Activated CD4-positive, alpha-beta memory T cell treated with anti-CD3 and anti-CD28 coated beads, Interleukin-2, amount 10 ng/mL, durations not matched to agents 7 days and 5 days (primary cell): ENCODE measurements around the gene EMC8. TPM values are rescaled to one million over a fixed set of nuclear protein-coding genes. Genes with fewer than 3 reads are reported as not detected.

Experiments
- CTCF ChIA-PET: fragments of 350-600 bp; sonication (Branson Sonifier 250); formaldehyde crosslinking; loops from one replicate; lab custom pipeline; 2021; ENCODE audit warnings: antibody characterized with exemption, inconsistent platforms; lab: Charles Lee
- POLR2A ChIA-PET: fragments of 350-600 bp; sonication (Branson Sonifier 250); formaldehyde crosslinking; loops from one replicate; lab custom pipeline; 2021; ENCODE audit warnings: antibody characterized with exemption; lab: Charles Lee
- DNase-seq: peaks from one replicate; pipeline ENCODE4 v3.0.0-alpha.2; 2020
- H3K27ac Mint-ChIP-seq: one replicate; pipeline ENCODE4 v1.8.0; 2021; ENCODE audit warnings: mild to moderate bottlenecking, mixed read lengths
- H3K27me3 Mint-ChIP-seq: one replicate; pipeline ENCODE4 v1.8.0; 2021; ENCODE audit warnings: mixed read lengths
- H3K36me3 Mint-ChIP-seq: one replicate; pipeline ENCODE4 v1.8.0; 2021; ENCODE audit warnings: low read depth, mixed read lengths
- H3K4me1 Mint-ChIP-seq: one replicate; pipeline ENCODE4 v1.8.0; 2021; ENCODE audit warnings: mixed read lengths
- H3K4me3 Mint-ChIP-seq: one replicate; pipeline ENCODE4 v1.8.0; 2021; ENCODE audit warnings: mild to moderate bottlenecking, mixed read lengths
- H3K9me3 Mint-ChIP-seq: one replicate; pipeline ENCODE4 v1.8.0; 2021; ENCODE audit warnings: mixed read lengths
- total RNA-seq, 2 experiments: library from RNA; stranded (reverse); gene quantifications; one replicate each; pipeline ENCODE4 v1.2.3, GENCODE V29; 2021

EMC8 gene
- 10 to 100 TPM; 25.0 to 25.6 TPM for total RNA-seq

DNA sequence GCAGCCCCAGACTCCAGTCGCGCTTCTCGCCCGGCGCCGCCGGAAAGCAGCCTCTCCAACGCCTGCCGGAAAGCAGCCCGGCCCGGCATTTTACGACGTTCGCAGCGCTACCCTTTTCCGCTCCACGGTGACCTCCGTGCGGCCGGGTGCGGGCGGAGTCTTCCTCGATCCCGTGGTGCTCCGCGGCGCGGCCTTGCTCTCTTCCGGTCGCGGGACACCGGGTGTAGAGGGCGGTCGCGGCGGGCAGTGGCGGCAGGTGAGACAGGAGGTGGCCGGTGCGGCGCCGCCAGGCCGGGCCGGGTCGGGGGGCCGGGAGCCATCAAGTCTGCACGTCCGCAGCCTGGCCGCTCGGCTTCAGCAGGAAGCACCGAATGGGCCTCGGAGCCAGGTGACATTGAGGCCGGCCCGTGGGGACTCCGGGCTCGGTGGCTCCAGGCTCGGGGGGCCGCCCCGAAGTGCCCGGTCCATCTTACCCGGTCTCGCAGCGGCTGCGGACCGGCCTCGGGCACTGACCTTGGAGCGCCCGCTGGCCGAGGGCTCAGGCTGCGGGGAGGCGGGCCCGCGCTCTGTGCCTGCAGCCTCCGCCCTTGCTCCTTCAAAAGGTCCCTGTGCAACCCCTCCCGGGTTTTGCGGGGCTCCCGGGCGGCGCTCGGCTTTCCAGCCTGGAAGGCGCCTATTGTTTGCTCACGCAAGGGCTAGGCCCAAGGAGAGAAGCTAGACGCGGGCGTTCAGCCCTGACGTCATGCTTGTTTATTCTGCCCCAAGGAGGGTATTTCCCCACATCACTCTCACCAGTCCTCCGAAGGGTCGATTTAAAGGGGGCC is at the start of gene EMC8, which contains the start of gene COX4I1:
EMC8 (minus strand) TSS at position 48 of the 824 bp plus-strand sequence. CDS start 249 bp downstream, outside the sequence.
COX4I1 (plus strand) TSS at position 199 of the 824 bp plus-strand sequence. CDS start 1,511 bp downstream, outside the sequence.
- Mint-ChIP-seq H3K27me3 (no peaks in the 10 kb centered on the region), H3K4me1 (peaks cover 47% of the 10 kb centered on the region), H3K27ac (peak within 1 kb of the TSS; percentile 89), H3K9me3 (no peaks in the 10 kb centered on the region), H3K36me3 (peaks cover 47% of the 10 kb centered on the region), H3K4me3 (peak within 1 kb of the TSS; percentile 91)
- DNase-seq = peak; percentile 93
- ChIA-PET CTCF (interaction anchor here (0.9 to 2.1 kb wide), 2 partner anchors 20 to 22 kb away, joined by 3 to 6 read pairs; no protein-coding TSS in a partner anchor), POLR2A (interaction anchor here (0.8 to 1.5 kb wide), 6 partner anchors 8 to 1683 kb away, joined by 3 to 7 read pairs (median 4); partner anchors contain the start of gene MBTPS1)

GRCh38 chr16:85848986-85849385 is 49.6 kb upstream of the EMC8 start:
- no peak overlapping the region for H3K4me3 Mint-ChIP-seq
- DNase-seq = no peak
- H3K4me1 Mint-ChIP-seq = no peaks in the 10 kb centered on the region
- H3K27me3 Mint-ChIP-seq = peaks cover 10% of the 10 kb centered on the region
- ChIA-PET POLR2A (no interaction called here), CTCF (interaction anchor here (0.8 kb wide), 1 partner anchor 27 kb away, joined by 5 read pairs; no protein-coding TSS in a partner anchor)
- H3K36me3 Mint-ChIP-seq = no peaks in the 10 kb centered on the region
- no peaks in the 10 kb centered on the region for H3K9me3 Mint-ChIP-seq
- H3K27ac Mint-ChIP-seq = no peak overlapping the region

DNA sequence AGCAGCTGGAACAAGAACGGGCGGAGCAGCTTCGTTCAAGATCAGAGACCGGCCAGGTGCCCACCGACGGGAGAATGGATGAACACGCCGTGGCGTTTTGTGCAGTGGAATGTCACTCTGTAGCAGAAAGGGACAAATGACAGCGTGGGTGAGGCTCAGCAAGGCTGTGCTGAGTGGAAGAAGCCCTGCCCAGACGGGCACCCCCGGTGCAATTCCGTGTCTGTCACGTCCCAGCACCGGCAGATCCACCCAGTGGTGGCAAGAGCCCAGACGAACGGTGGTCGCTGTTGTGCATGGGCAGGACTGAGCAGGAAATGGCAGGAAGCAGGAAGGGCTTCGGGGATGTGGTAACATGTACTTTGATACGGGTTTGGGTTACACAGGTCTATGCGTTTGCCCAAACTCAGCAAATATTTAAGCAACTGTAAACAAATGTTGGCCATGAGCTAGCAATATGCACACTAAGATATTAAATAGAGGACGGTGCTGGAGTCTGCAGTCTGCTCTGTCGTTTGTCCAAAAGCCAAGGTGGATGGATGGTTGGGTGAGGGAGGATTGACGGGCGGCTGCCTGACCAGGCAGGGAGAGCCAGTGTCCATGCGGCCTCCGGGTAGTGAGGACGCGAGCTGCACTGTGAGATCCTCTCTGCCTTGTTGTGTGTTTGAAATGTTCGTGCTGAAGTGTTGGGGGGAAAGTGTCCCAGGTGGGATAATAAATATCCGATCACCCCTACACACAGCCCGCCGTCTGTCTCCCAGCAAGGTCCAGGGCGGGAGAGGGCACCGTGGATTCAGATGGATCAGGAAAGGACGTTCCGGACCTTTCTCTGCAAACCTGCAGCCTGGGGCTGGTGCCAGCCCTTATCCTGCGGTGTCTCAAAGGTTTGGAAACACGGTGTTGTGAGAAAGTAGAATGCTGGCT is 48.6 kb upstream of the EMC8 start:
- no peaks in the 10 kb centered on the region for H3K4me1 Mint-ChIP-seq
- ChIA-PET POLR2A (no interaction called here), CTCF (no interaction called here)
- no peaks in the 10 kb centered on the region for H3K9me3 Mint-ChIP-seq
- H3K27ac Mint-ChIP-seq = no peak overlapping the region
- DNase-seq = no peak
- peaks cover 7% of the 10 kb centered on the region for H3K27me3 Mint-ChIP-seq
- no peak overlapping the region for H3K4me3 Mint-ChIP-seq
- H3K36me3 Mint-ChIP-seq = no peaks in the 10 kb centered on the region

DNA sequence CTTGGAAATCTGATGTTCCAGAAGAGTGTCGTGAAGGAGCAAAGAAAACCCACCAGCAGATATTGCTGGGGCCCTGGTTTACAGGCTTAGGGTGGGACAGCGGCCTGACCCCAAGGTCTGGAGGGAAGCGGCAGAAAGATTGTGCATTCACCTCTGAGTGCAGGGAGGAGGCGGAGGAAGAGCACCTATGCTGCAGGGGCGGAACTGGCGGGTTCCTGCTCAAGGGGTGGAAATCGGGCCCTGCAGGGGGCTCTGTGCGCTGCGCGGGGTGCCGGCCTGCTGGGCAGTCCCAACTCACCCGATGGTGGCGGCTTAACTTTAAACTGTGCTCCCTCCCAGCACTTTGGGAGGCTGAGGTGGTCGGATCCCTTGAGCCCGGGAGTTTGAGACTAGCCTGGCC is 47.7 kb upstream of the EMC8 start:
- H3K4me3 Mint-ChIP-seq = no peak overlapping the region
- H3K9me3 Mint-ChIP-seq = no peaks in the 10 kb centered on the region
- no peak for DNase-seq
- POLR2A ChIA-PET = no interaction called here
- H3K27ac Mint-ChIP-seq = no peak overlapping the region
- CTCF ChIA-PET = no interaction called here
- H3K27me3 Mint-ChIP-seq = peaks cover 7% of the 10 kb centered on the region
- H3K4me1 Mint-ChIP-seq = no peaks in the 10 kb centered on the region
- no peaks in the 10 kb centered on the region for H3K36me3 Mint-ChIP-seq

DNA sequence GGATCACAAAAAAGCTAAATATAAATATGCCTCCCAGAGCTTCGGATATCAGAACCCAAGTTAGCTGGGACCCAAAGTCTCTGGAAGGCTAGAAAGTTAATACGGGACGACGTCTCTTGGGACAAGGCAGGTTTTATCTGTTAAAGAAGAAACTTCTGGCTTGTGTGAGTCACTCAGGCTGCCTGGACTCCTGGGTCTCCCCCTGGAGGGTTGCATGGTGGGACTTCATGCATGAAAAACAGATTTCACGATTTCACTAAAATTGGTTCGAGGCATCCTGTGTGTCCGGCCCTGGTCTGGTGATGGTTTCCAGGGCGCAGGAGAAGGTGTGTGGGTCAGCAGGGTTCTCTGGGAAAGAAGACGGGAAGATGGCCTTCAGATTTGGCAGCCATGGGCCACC is 47.1 kb upstream of the EMC8 start:
- ChIA-PET CTCF (no interaction called here), POLR2A (no interaction called here)
- no peak for DNase-seq
- Mint-ChIP-seq H3K27me3 (peaks cover 7% of the 10 kb centered on the region), H3K36me3 (no peaks in the 10 kb centered on the region), H3K4me3 (no peak overlapping the region), H3K4me1 (no peaks in the 10 kb centered on the region), H3K27ac (no peak overlapping the region), H3K9me3 (no peaks in the 10 kb centered on the region)

GRCh38 chr16:85845266-85845665 is 45.9 kb upstream of the EMC8 start:
- CTCF ChIA-PET = no interaction called here

GRCh38 chr16:85844786-85845185 is 45.4 kb upstream of the EMC8 start:
- ChIA-PET CTCF (no interaction called here), POLR2A (no interaction called here)
- Mint-ChIP-seq H3K36me3 (no peaks in the 10 kb centered on the region), H3K27me3 (peaks cover 6% of the 10 kb centered on the region), H3K9me3 (no peaks in the 10 kb centered on the region), H3K4me1 (no peaks in the 10 kb centered on the region), H3K4me3 (no peak overlapping the region), H3K27ac (no peak overlapping the region)
- no peak for DNase-seq

More at GRCh38 chr16:85845266-85845665, 45.9 kb upstream of the EMC8 start:
- Mint-ChIP-seq H3K27ac (no peak overlapping the region), H3K27me3 (peaks cover 7% of the 10 kb centered on the region), H3K9me3 (no peaks in the 10 kb centered on the region), H3K4me1 (no peaks in the 10 kb centered on the region), H3K4me3 (no peak overlapping the region), H3K36me3 (no peaks in the 10 kb centered on the region)
- POLR2A ChIA-PET = no interaction called here
- no peak for DNase-seq

DNA sequence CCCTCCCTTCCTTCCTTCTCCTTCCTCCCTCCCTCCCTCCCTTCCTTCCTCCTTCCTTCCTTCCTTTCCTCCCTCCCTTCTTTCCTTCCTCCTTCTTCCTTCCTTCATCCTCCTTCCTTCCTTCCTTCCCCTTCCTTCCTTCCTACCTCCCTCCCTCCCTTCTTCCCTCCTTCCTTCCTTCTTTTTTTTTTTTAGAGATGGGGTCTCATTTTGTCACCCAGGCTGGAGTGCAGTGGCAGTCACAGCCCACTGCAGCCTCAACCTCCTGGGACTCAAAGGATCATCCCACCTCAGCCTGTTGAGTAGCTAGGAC is 44.8 kb upstream of the EMC8 start:
- no peak overlapping the region for H3K27ac Mint-ChIP-seq
- POLR2A ChIA-PET = no interaction called here
- H3K4me3 Mint-ChIP-seq = no peak overlapping the region
- no peak for DNase-seq
- H3K27me3 Mint-ChIP-seq = peaks cover 4% of the 10 kb centered on the region
- no peaks in the 10 kb centered on the region for H3K36me3 Mint-ChIP-seq
- CTCF ChIA-PET = no interaction called here
- H3K9me3 Mint-ChIP-seq = no peaks in the 10 kb centered on the region
- no peaks in the 10 kb centered on the region for H3K4me1 Mint-ChIP-seq

- Mint-ChIP-seq H3K36me3 (no peaks in the 10 kb centered on the region), H3K27me3 (peaks cover 4% of the 10 kb centered on the region), H3K9me3 (no peaks in the 10 kb centered on the region), H3K27ac (no peak overlapping the region), H3K4me1 (no peaks in the 10 kb centered on the region), H3K4me3 (no peak overlapping the region)
- DNase-seq = no peak
- CTCF ChIA-PET = no interaction called here
- POLR2A ChIA-PET = no interaction called here
Observed at GRCh38 chr16:85843471-85844168, 44.3 kb upstream of the EMC8 start.

- Mint-ChIP-seq H3K27me3 (peaks cover 4% of the 10 kb centered on the region), H3K36me3 (no peaks in the 10 kb centered on the region), H3K27ac (no peak overlapping the region), H3K9me3 (no peaks in the 10 kb centered on the region), H3K4me1 (no peaks in the 10 kb centered on the region), H3K4me3 (no peak overlapping the region)
- POLR2A ChIA-PET = no interaction called here
- CTCF ChIA-PET = no interaction called here
- DNase-seq = no peak
Observed at GRCh38 chr16:85842848-85843247, 43.5 kb upstream of the EMC8 start.

DNA sequence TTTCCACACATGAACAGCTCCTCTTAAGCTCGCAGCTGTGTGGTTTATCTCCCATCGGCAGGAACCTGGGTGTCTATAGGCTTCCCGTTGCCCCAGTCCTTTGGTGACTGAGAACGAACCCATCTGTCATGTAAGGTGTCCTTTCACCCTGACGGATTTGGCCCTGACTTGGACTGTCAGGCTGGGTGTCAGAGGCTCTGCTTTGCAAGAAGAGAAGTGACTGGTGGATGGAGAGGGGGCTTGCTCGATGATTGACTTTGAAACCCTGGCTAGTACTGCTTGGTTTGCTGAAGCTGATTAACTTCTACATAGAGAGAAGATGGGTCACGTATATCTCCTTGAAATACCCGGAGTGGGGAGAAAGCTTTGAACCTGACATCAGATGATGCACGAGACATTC is 43.1 kb upstream of the EMC8 start:
- no peak overlapping the region for H3K27ac Mint-ChIP-seq

GRCh38 chr16:85840801-85841200 is 41.5 kb upstream of the EMC8 start:
- Mint-ChIP-seq H3K4me3 (no peak overlapping the region), H3K36me3 (no peaks in the 10 kb centered on the region), H3K9me3 (no peaks in the 10 kb centered on the region), H3K27ac (no peak overlapping the region), H3K27me3 (peaks cover 4% of the 10 kb centered on the region), H3K4me1 (no peaks in the 10 kb centered on the region)
- no peak for DNase-seq
- ChIA-PET POLR2A (no interaction called here), CTCF (interaction anchor here (1.7 kb wide), 1 partner anchor 19 kb away, joined by 5 read pairs; no protein-coding TSS in a partner anchor)

More for the DNA sequence above, 43.1 kb upstream of the EMC8 start:
- ChIA-PET CTCF (interaction anchor here (1.7 kb wide), 1 partner anchor 21 kb away, joined by 5 read pairs; no protein-coding TSS in a partner anchor), POLR2A (no interaction called here)
- peaks cover 4% of the 10 kb centered on the region for H3K27me3 Mint-ChIP-seq
- no peaks in the 10 kb centered on the region for H3K36me3 Mint-ChIP-seq
- no peak for DNase-seq
- no peaks in the 10 kb centered on the region for H3K9me3 Mint-ChIP-seq
- H3K4me1 Mint-ChIP-seq = no peaks in the 10 kb centered on the region
- H3K4me3 Mint-ChIP-seq = no peak overlapping the region
